HUES64 (cell line): Measurements from ENCODE around the gene AKR1B1.

Experiments
- H3K27ac ChIP-seq: 2 replicates; pipeline ENCODE4 v1.7.0; 2013; ENCODE audit warnings: low read depth, low read length, inconsistent platforms
- H3K27me3 ChIP-seq: 2 replicates; pipeline ENCODE4 v1.6.1; 2013; ENCODE audit warnings: mild to moderate bottlenecking, low read length; ENCODE audit not compliant: insufficient read depth
- H3K36me3 ChIP-seq: 2 replicates; pipeline ENCODE4 v1.6.1; 2013; ENCODE audit warnings: mild to moderate bottlenecking, low read length; ENCODE audit not compliant: insufficient read depth
- H3K4me1 ChIP-seq: 2 replicates; pipeline ENCODE4 v1.6.1; 2013; ENCODE audit warnings: mild to moderate bottlenecking, low read length, moderate library complexity; ENCODE audit not compliant: insufficient read depth
- H3K4me3 ChIP-seq: 2 replicates; pipeline ENCODE4 v1.5.1; 2013; ENCODE audit warnings: mild to moderate bottlenecking, low read length, moderate library complexity
- H3K9ac ChIP-seq: 2 replicates; pipeline ENCODE4 v1.6.1; 2013; ENCODE audit warnings: mild to moderate bottlenecking, low read depth, low read length
- H3K9me3 ChIP-seq: 2 replicates; pipeline ENCODE4 v1.6.1; 2013; ENCODE audit warnings: low read depth, low read length; ENCODE audit not compliant: insufficient read depth
- WGBS: fragments of 150-250, 120-280 bp; methylation state at CpG from one replicate; pipeline ENCODE4 v1.1.7; 2013; ENCODE audit warnings: missing lambda C conversion rate; 5-methylcytosine and 5-hydroxymethylcytosine counted together

The AKR1B1 gene

GRCh38 chr7:134434701-134435100 lies 24.2 kb downstream of the AKR1B1 start:
- Histone ChIP-seq H3K27me3 (peaks cover 6% of the 10 kb centered on the region; the same call in 1 of the 2 replicates), H3K9ac (no peak overlapping the region), H3K36me3 (no peaks in the 10 kb centered on the region), H3K4me1 (no peaks in the 10 kb centered on the region), H3K4me3 (no peak overlapping the region), H3K27ac (no peak overlapping the region), H3K9me3 (no peaks in the 10 kb centered on the region)
- WGBS, result 92% methylated on average over 5 of the region's 5 CpGs

- H3K9ac ChIP-seq, result no peak overlapping the region
- H3K4me1 ChIP-seq, result no peaks in the 10 kb centered on the region
- no peaks in the 10 kb centered on the region for H3K36me3 ChIP-seq
- no peak overlapping the region for H3K4me3 ChIP-seq
- no peaks in the 10 kb centered on the region for H3K9me3 ChIP-seq
- no peak overlapping the region for H3K27ac ChIP-seq
- peaks cover 6% of the 10 kb centered on the region; the same call in 1 of the 2 replicates for H3K27me3 ChIP-seq
- 95% methylated on average over 4 of the region's 4 CpGs for WGBS
Observed at GRCh38 chr7:134433430-134433829, 25.5 kb downstream of the AKR1B1 start.

- no peaks in the 10 kb centered on the region for H3K9me3 ChIP-seq
- peaks cover 6% of the 10 kb centered on the region; the same call in 1 of the 2 replicates for H3K27me3 ChIP-seq
- no peak overlapping the region for H3K27ac ChIP-seq
- H3K4me3 ChIP-seq, result peak overlapping the region; percentile 63
- H3K36me3 ChIP-seq, result no peaks in the 10 kb centered on the region
- peak overlapping the region; percentile 27; the same call in 1 of the 2 replicates for H3K9ac ChIP-seq
- 5% methylated on average over 31 of the region's 31 CpGs for WGBS
- no peaks in the 10 kb centered on the region for H3K4me1 ChIP-seq
Observed at GRCh38 chr7:134432296-134433152, 26.4 kb downstream of the AKR1B1 start.

GRCh38 chr7:134431815-134432214 lies 27.1 kb downstream of the AKR1B1 start:
- 84% methylated on average over 10 of the region's 11 CpGs for WGBS
- peaks cover 6% of the 10 kb centered on the region; the same call in 1 of the 2 replicates for H3K27me3 ChIP-seq
- H3K9ac ChIP-seq, result no peak overlapping the region

GRCh38 chr7:134429481-134429880 lies 29.4 kb downstream of the AKR1B1 start:
- no peak overlapping the region for H3K9ac ChIP-seq
- H3K9me3 ChIP-seq, result no peaks in the 10 kb centered on the region
- H3K4me3 ChIP-seq, result no peak overlapping the region
- peaks cover 6% of the 10 kb centered on the region; the same call in 1 of the 2 replicates for H3K27me3 ChIP-seq
- H3K36me3 ChIP-seq, result no peaks in the 10 kb centered on the region
- WGBS, result 81% methylated on average over 5 of the region's 6 CpGs
- H3K27ac ChIP-seq, result no peak overlapping the region
- H3K4me1 ChIP-seq, result 0 out of 2 replicates have a peak, but pooled peaks cover 2% of the 10 kb centered on the region

More at GRCh38 chr7:134431815-134432214, 27.1 kb downstream of the AKR1B1 start:
- H3K27ac ChIP-seq, result no peak overlapping the region
- H3K36me3 ChIP-seq, result no peaks in the 10 kb centered on the region
- H3K4me1 ChIP-seq, result no peaks in the 10 kb centered on the region
- no peaks in the 10 kb centered on the region for H3K9me3 ChIP-seq
- H3K4me3 ChIP-seq, result peak overlapping the region; percentile 63

- no peak overlapping the region for H3K9ac ChIP-seq
- no peaks in the 10 kb centered on the region for H3K9me3 ChIP-seq
- peaks cover 6% of the 10 kb centered on the region; the same call in 1 of the 2 replicates for H3K27me3 ChIP-seq
- H3K4me1 ChIP-seq, result 0 out of 2 replicates have a peak, but pooled peaks cover 3% of the 10 kb centered on the region
- WGBS, result 94% methylated on average over 7 of the region's 9 CpGs
- H3K4me3 ChIP-seq, result no peak overlapping the region
- H3K36me3 ChIP-seq, result no peaks in the 10 kb centered on the region
- no peak overlapping the region for H3K27ac ChIP-seq
Observed at GRCh38 chr7:134428942-134429341, 30.0 kb downstream of the AKR1B1 start.

- no peak overlapping the region for H3K9ac ChIP-seq
- H3K4me1 ChIP-seq, result 0 out of 2 replicates have a peak, but pooled peaks cover 3% of the 10 kb centered on the region
- no peaks in the 10 kb centered on the region for H3K9me3 ChIP-seq
- H3K4me3 ChIP-seq, result no peak overlapping the region
- no peaks in the 10 kb centered on the region for H3K36me3 ChIP-seq
- WGBS, result no CpG with 5 or more reads among the region's 2 CpGs
- H3K27me3 ChIP-seq, result peaks cover 6% of the 10 kb centered on the region; the same call in 1 of the 2 replicates
- H3K27ac ChIP-seq, result no peak overlapping the region
Observed at GRCh38 chr7:134427896-134428295, 31.0 kb downstream of the AKR1B1 start.

- Histone ChIP-seq H3K4me3 (no peak overlapping the region), H3K9ac (no peak overlapping the region), H3K4me1 (0 out of 2 replicates have a peak, but pooled peaks cover 3% of the 10 kb centered on the region), H3K9me3 (no peaks in the 10 kb centered on the region), H3K27ac (no peak overlapping the region), H3K36me3 (no peaks in the 10 kb centered on the region), H3K27me3 (peaks cover 6% of the 10 kb centered on the region; the same call in 1 of the 2 replicates)
- 92% methylated on average over 1 of the region's 1 CpG for WGBS
Observed at GRCh38 chr7:134425777-134426176, 33.1 kb downstream of the AKR1B1 start.

GRCh38 chr7:134422638-134423037 lies 36.3 kb downstream of the AKR1B1 start:
- WGBS, result 85% methylated on average over 3 of the region's 4 CpGs
- H3K36me3 ChIP-seq, result no peaks in the 10 kb centered on the region
- H3K9me3 ChIP-seq, result no peaks in the 10 kb centered on the region
- peaks cover 3% of the 10 kb centered on the region; the same call in 1 of the 2 replicates for H3K4me1 ChIP-seq
- no peak overlapping the region for H3K27ac ChIP-seq
- no peaks in the 10 kb centered on the region for H3K27me3 ChIP-seq
- H3K4me3 ChIP-seq, result no peak overlapping the region
- no peak overlapping the region for H3K9ac ChIP-seq

- Histone ChIP-seq H3K27me3 (no peaks in the 10 kb centered on the region), H3K9me3 (no peaks in the 10 kb centered on the region), H3K4me3 (no peak overlapping the region), H3K9ac (no peak overlapping the region), H3K36me3 (no peaks in the 10 kb centered on the region), H3K4me1 (peaks cover 3% of the 10 kb centered on the region; the same call in 1 of the 2 replicates), H3K27ac (no peak overlapping the region)
- WGBS, result 100% methylated on average over 3 of the region's 3 CpGs
Observed at GRCh38 chr7:134422008-134422407, 36.9 kb downstream of the AKR1B1 start.

GRCh38 chr7:134420424-134421125 lies 38.3 kb downstream of the AKR1B1 start:
- H3K27ac ChIP-seq, result no peak overlapping the region
- H3K4me1 ChIP-seq, result peaks cover 3% of the 10 kb centered on the region; the same call in 1 of the 2 replicates
- H3K27me3 ChIP-seq, result no peaks in the 10 kb centered on the region
- H3K4me3 ChIP-seq, result no peak overlapping the region
- 72% methylated on average over 8 of the region's 8 CpGs for WGBS
- H3K36me3 ChIP-seq, result no peaks in the 10 kb centered on the region
- no peak overlapping the region for H3K9ac ChIP-seq
- H3K9me3 ChIP-seq, result no peaks in the 10 kb centered on the region
